Tibial nerve (tissue), 4 donors: ENCODE measurements around the gene ZCCHC7. TPM values are rescaled to one million over a fixed set of nuclear protein-coding genes. Genes with fewer than 3 reads are reported as not detected.

Source experiments
- DNase-seq, 2 donors: peaks; one replicate each; pipeline ENCODE4 v3.0.0-alpha.2; 2019; ENCODE audit warnings: low spot score in 2 of 2
- H3K27ac ChIP-seq, 4 donors: fragments of 200-600 bp; sonication (generic) in 3 of 4; one replicate each; pipeline ENCODE4 v1.5.1; 2017 to 2019; ENCODE audit warnings: mild to moderate bottlenecking in 1 of 4
- H3K27me3 ChIP-seq, 2 donors: fragments of 200-600 bp; sonication (generic) in 1 of 2; one replicate each; pipeline versions ENCODE4 v1.5.1 to v1.6.0; 2017 to 2019
- H3K36me3 ChIP-seq, 3 donors: fragments of 200-600 bp; sonication (generic); one replicate each; pipeline ENCODE4 v1.5.1; 2018 to 2019
- H3K4me1 ChIP-seq, 4 donors: fragments of 200-600 bp; sonication (generic) in 3 of 4; one replicate each; pipeline ENCODE4 v1.5.1; 2017 to 2019
- H3K4me3 ChIP-seq, 4 donors: fragments of 200-600 bp; sonication (generic) in 3 of 4; one replicate each; pipeline ENCODE4 v1.5.1; 2017 to 2019; ENCODE audit warnings: mild to moderate bottlenecking in 1 of 4, moderate library complexity in 1 of 4
- H3K9me3 ChIP-seq, 4 donors: fragments of 200-600 bp; sonication (generic) in 3 of 4; one replicate each; pipeline ENCODE4 v1.5.1; 2017 to 2019
- CTCF ChIP-seq, 5 experiments: fragments of 200-600 bp in 3 of 5; fragments of 450-650 bp in 2 of 5; sonication (generic) in 3 of 5; IDR thresholded peaks; one replicate each; pipeline ENCODE4 v1.5.1; 2016 to 2019; ENCODE audit warnings: antibody characterized with exemption in 5 of 5, mild to moderate bottlenecking in 3 of 5, moderate library complexity in 2 of 5
- EP300 ChIP-seq, 2 donors: sonication (generic); formaldehyde crosslinking; IDR thresholded peaks; one replicate each; pipeline ENCODE4 v1.6.1; 2017; ENCODE audit warnings: antibody characterized with exemption in 2 of 2, mild to moderate bottlenecking in 1 of 2
- POLR2A ChIP-seq, 2 donors: fragments of 450-650 bp; IDR thresholded peaks; one replicate each; pipeline ENCODE4 v1.6.1; 2017; ENCODE audit warnings: antibody characterized with exemption in 2 of 2, mild to moderate bottlenecking in 2 of 2, moderate library complexity in 2 of 2
- WGBS, 2 donors: methylation state at CpG; one replicate each; pipeline ENCODE4 v1.1.5; 2018; 5-methylcytosine and 5-hydroxymethylcytosine counted together
- total RNA-seq, 4 donors: library from RNA; depleted of rRNA; stranded (reverse); fragments of >200 nt; gene quantifications; one replicate each; pipeline ENCODE4 v1.1.0, GENCODE V29; 2016

Gene ZCCHC7
- total RNA-seq, 4 donors from 2014 or later = 11.8 to 24.7 (median 18.3) TPM

- DNase-seq = no peak
- Histone ChIP-seq H3K27me3 (no peaks in the 10 kb centered on the region), H3K27ac (peak overlapping the region in 2 of 4 donors; percentile 46 to 75), H3K36me3 (no peaks in the 10 kb centered on the region), H3K4me1 (peaks cover 0 to 47% (median 24%) of the 10 kb centered on the region in 4 donors), H3K4me3 (no peak overlapping the region), H3K9me3 (no peaks in the 10 kb centered on the region)
- TF ChIP-seq EP300 (IDR thresholded peaks at IDR 0.05) (no peak), POLR2A (IDR thresholded peaks at IDR 0.05) (no peak), CTCF (IDR thresholded peaks at IDR 0.05) (no peak)
Measured at GRCh38 chr9:37292896-37293295, 172.5 kb downstream of the ZCCHC7 start.

DNA sequence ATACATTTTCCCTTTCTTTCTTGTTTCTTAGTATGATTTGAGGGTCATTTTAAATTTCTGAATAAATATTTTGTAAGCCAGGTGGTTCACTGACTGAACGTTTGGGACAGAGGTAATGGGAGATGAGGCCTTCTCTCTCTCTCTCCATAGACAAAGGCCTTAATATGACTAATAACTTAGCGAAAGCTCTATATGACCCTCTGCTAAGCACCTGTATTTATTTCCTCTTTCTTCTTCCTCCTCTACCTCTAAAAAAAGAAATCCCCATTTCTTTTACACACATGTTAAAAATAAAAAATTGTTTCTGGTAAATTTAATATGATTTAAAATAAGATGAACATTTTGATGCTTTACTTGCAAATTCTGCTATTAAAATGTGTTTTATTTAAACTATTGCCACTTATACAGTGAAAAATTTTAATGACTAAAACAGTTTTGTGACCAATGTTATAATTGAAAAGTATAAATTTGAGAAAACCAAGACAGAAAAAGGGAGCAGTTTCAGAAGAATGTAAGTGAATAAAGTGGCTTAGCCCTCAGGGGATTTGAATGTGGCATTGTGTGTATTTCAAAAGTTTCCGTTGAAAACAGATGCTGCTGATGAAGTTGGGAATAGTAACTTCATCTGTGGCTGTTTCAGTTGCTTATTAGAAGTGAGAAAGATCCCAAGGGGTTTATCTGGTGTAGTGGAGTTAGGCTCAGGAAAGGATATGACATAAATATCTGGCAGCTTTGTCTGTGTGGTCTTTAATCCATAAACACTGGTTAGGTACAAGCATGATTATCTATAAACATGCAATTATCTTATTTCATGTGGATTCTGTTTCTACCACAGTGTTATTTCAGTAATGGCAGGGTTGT is 173.5 kb downstream of the ZCCHC7 start:
- Histone ChIP-seq H3K9me3 (no peaks in the 10 kb centered on the region), H3K27ac (peak overlapping the region in 3 of 4 donors; percentile 2 to 75 (median 46)), H3K4me1 (peaks cover 0 to 47% (median 24%) of the 10 kb centered on the region in 4 donors), H3K27me3 (no peaks in the 10 kb centered on the region), H3K36me3 (no peaks in the 10 kb centered on the region), H3K4me3 (no peak overlapping the region)
- WGBS, 2 donors = 42 to 44% methylated on average over 3 of the region's 3 CpGs
- TF ChIP-seq EP300 (IDR thresholded peaks at IDR 0.05) (no peak), CTCF (IDR thresholded peaks at IDR 0.05) (no peak), POLR2A (IDR thresholded peaks at IDR 0.05) (no peak)
- DNase-seq = no peak

DNA sequence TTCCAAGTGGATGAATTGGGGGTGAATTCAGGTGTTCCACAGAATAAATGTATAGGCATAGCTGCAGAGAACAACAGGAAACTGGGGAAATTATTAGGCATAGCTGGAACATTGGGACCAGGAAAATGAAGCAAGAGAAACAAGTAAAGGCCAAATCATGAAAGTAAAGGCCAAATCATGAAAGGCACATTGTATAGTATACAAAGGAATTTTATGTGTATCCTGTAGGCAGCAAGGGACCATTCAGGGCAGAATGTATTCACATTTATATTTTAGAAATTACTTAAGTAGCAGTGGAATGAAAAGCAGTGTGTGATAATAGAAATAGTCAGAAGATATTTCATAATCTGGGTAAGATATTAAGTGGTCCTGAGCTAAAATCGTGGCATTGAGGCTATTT is 174.8 kb downstream of the ZCCHC7 start:
- no peaks in the 10 kb centered on the region for H3K36me3 ChIP-seq
- no peak overlapping the region for H3K4me3 ChIP-seq
- H3K27ac ChIP-seq = peak overlapping the region in 2 of 4 donors; percentile 34 to 75
- no peaks in the 10 kb centered on the region for H3K9me3 ChIP-seq
- H3K4me1 ChIP-seq = peaks cover 0 to 47% (median 24%) of the 10 kb centered on the region in 4 donors
- no peak for TF ChIP-seq POLR2A (IDR thresholded peaks at IDR 0.05)
- 41 to 48% methylated on average over 1 of the region's 1 CpG for WGBS, 2 donors
- DNase-seq = no peak
- H3K27me3 ChIP-seq = no peaks in the 10 kb centered on the region

DNA sequence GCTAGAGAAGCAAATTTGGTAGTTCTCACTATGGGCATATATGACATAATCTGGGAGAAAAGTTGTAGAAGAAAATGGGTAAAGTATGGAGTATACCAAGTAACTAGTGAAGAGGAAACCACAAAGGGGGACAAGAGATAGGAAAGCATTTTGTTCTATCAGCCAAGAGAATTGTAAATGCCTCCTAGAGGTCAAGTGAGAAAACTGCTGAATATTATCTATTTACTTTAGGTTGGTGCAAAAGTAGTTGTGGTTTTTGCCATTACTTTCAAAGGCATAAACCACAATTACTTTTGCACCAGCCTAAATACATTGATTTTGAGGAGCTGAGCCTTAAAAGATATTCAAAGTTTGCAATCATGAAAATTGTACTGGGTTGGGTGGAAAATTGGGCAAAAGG is 175.4 kb downstream of the ZCCHC7 start:
- DNase-seq = no peak
- Histone ChIP-seq H3K36me3 (no peaks in the 10 kb centered on the region), H3K4me3 (no peak overlapping the region), H3K27me3 (no peaks in the 10 kb centered on the region), H3K4me1 (peaks cover 0 to 49% (median 24%) of the 10 kb centered on the region in 4 donors), H3K27ac (peak overlapping the region in 2 of 4 donors; percentile 34 to 75), H3K9me3 (no peaks in the 10 kb centered on the region)
- TF ChIP-seq POLR2A (IDR thresholded peaks at IDR 0.05) (no peak), CTCF (IDR thresholded peaks at IDR 0.05) (no peak), EP300 (IDR thresholded peaks at IDR 0.05) (no peak)

GRCh38 chr9:37297592-37297991 is 177.2 kb downstream of the ZCCHC7 start:
- Histone ChIP-seq H3K27ac (no peak overlapping the region), H3K4me1 (peaks cover 0 to 35% (median 24%) of the 10 kb centered on the region in 4 donors), H3K27me3 (no peaks in the 10 kb centered on the region), H3K4me3 (no peak overlapping the region), H3K36me3 (no peaks in the 10 kb centered on the region), H3K9me3 (no peaks in the 10 kb centered on the region)
- TF ChIP-seq CTCF (IDR thresholded peaks at IDR 0.05) = no peak
- TF ChIP-seq EP300 (IDR thresholded peaks at IDR 0.05) = no peak
- TF ChIP-seq POLR2A (IDR thresholded peaks at IDR 0.05) = no peak
- no peak for DNase-seq
- 75 to 84% methylated on average over 3 of the region's 3 CpGs for WGBS, 2 donors
